Measurements from ENCODE around the gene CYP3A5. TPM values are rescaled to one million over a fixed set of nuclear protein-coding genes. Genes with fewer than 3 reads are reported as not detected.

CYP3A5 gene
- total and polyA plus RNA-seq, 2 of the 13 experiments (the other 11 are each of a cell fraction or from before 2014, with no cell fraction given), result 5.7 to 9.3 TPM

- TF ChIP-seq GPBP1L1 (CRISPR knock-in tag; IDR thresholded peaks at IDR 0.05), result no peak
Observed at GRCh38 chr7:99599836-99600235, 80.0 kb downstream of the CYP3A5 start (continued).

Small RNA genes lying within 50 kb of the gene (small RNA-seq; reads per million reads assigned to genes)
- gene CYP3A51P (ENCODE audit: insufficient read depth in 2 of 3, insufficient read length in 3 of 3, low read depth in 2 of 3, low replicate concordance in 1 of 3) (0 reads per million in 3 experiments), gene CYP3A7-CYP3A51P (ENCODE audit: insufficient read depth in 2 of 3, insufficient read length in 3 of 3, low read depth in 2 of 3, low replicate concordance in 1 of 3) (0 reads per million in 3 experiments)

Other genes with a start within 250 kb of the CYP3A5 start
- gene PTCD1, start 241.2 kb downstream of the CYP3A5 start, total RNA-seq (2016; rRNA removed; fragmentation: Illumina TruSeq; extraction: Trizol), result 4.7 and 8.4 TPM in 2 replicates
- 3.0 and 3.4 TPM in 2 replicates for gene PTCD1, start 241.2 kb downstream of the CYP3A5 start, polyA plus RNA-seq (2011; rRNA removed)
- gene CPSF4, start 241.1 kb downstream of the CYP3A5 start, total RNA-seq (2016; rRNA removed; fragmentation: Illumina TruSeq; extraction: Trizol), result 44.4 and 49.6 TPM in 2 replicates
- 34.1 and 46.9 TPM in 2 replicates for gene CPSF4, start 241.1 kb downstream of the CYP3A5 start, polyA plus RNA-seq (2011; rRNA removed)
- gene ATP5MF, start 213.8 kb downstream of the CYP3A5 start, total RNA-seq (2016; rRNA removed; fragmentation: Illumina TruSeq; extraction: Trizol), result 763 and 795 TPM in 2 replicates
- gene ATP5MF, start 213.8 kb downstream of the CYP3A5 start, polyA plus RNA-seq (2011; rRNA removed), result 499 and 597 TPM in 2 replicates
- 15.3 and 19.8 TPM in 2 replicates for gene ZNF789, start 207.1 kb downstream of the CYP3A5 start, total RNA-seq (2016; rRNA removed; fragmentation: Illumina TruSeq; extraction: Trizol)
- 23.6 and 25.1 TPM in 2 replicates for gene ZNF789, start 207.1 kb downstream of the CYP3A5 start, polyA plus RNA-seq (2011; rRNA removed)
- gene ZNF394, start 179.7 kb downstream of the CYP3A5 start, total RNA-seq (2016; rRNA removed; fragmentation: Illumina TruSeq; extraction: Trizol), result 18.7 and 19.6 TPM in 2 replicates
- 7.8 and 8.6 TPM in 2 replicates for gene ZNF394, start 179.7 kb downstream of the CYP3A5 start, polyA plus RNA-seq (2011; rRNA removed)
- gene ZKSCAN5, start 175.3 kb downstream of the CYP3A5 start, total RNA-seq (2016; rRNA removed; fragmentation: Illumina TruSeq; extraction: Trizol), result 11.7 and 14.4 TPM in 2 replicates
- gene ZKSCAN5, start 175.3 kb downstream of the CYP3A5 start, polyA plus RNA-seq (2011; rRNA removed), result 5.2 and 5.5 TPM in 2 replicates
- gene FAM200A, start 127.9 kb downstream of the CYP3A5 start, total RNA-seq (2016; rRNA removed; fragmentation: Illumina TruSeq; extraction: Trizol), result 6.3 and 10.4 TPM in 2 replicates
- gene FAM200A, start 127.9 kb downstream of the CYP3A5 start, polyA plus RNA-seq (2011; rRNA removed), result 4.7 and 5.4 TPM in 2 replicates
- gene ZNF655, start 121.4 kb downstream of the CYP3A5 start, total RNA-seq (2016; rRNA removed; fragmentation: Illumina TruSeq; extraction: Trizol), result 53.4 and 54.8 TPM in 2 replicates
- gene ZNF655, start 121.4 kb downstream of the CYP3A5 start, polyA plus RNA-seq (2011; rRNA removed), result 75.6 and 83.2 TPM in 2 replicates
- 0.60 and 0.95 TPM in 2 replicates for gene TMEM225B, start 81.7 kb downstream of the CYP3A5 start, total RNA-seq (2016; rRNA removed; fragmentation: Illumina TruSeq; extraction: Trizol)
- 0.78 and 1.6 TPM in 2 replicates for gene TMEM225B, start 81.7 kb downstream of the CYP3A5 start, polyA plus RNA-seq (2011; rRNA removed)
- gene ZSCAN25, start 63.0 kb downstream of the CYP3A5 start, total RNA-seq (2016; rRNA removed; fragmentation: Illumina TruSeq; extraction: Trizol), result 16.3 and 16.8 TPM in 2 replicates
- gene ZSCAN25, start 63.0 kb downstream of the CYP3A5 start, polyA plus RNA-seq (2011; rRNA removed), result 12.1 and 12.3 TPM in 2 replicates
- 6.4 and 6.6 TPM in 2 replicates for gene CYP3A7, start 55.2 kb upstream of the CYP3A5 start, total RNA-seq (2016; rRNA removed; fragmentation: Illumina TruSeq; extraction: Trizol)
- gene CYP3A7, start 55.2 kb upstream of the CYP3A5 start, polyA plus RNA-seq (2011; rRNA removed), result 5.7 and 5.8 TPM in 2 replicates
- 0.11 and 0.35 TPM in 2 replicates for gene CYP3A4, start 104.2 kb upstream of the CYP3A5 start, total RNA-seq (2016; rRNA removed; fragmentation: Illumina TruSeq; extraction: Trizol)
- 0.07 and 0.24 TPM in 2 replicates for gene CYP3A4, start 104.2 kb upstream of the CYP3A5 start, polyA plus RNA-seq (2011; rRNA removed)
- gene CYP3A43, start 148.0 kb upstream of the CYP3A5 start, total RNA-seq (2016; rRNA removed; fragmentation: Illumina TruSeq; extraction: Trizol), result 0.55 and 3.1 TPM in 2 replicates
- gene CYP3A43, start 148.0 kb upstream of the CYP3A5 start, polyA plus RNA-seq (2011; rRNA removed), result 2.3 and 2.4 TPM in 2 replicates
- gene OR2AE1, start 197.0 kb upstream of the CYP3A5 start, total RNA-seq (2016; rRNA removed; fragmentation: Illumina TruSeq; extraction: Trizol), result not detected in 2 replicates
- gene OR2AE1, start 197.0 kb upstream of the CYP3A5 start, polyA plus RNA-seq (2011; rRNA removed), result 0.07 TPM in 1 of 2 replicates, not detected in the other
- 21.7 and 25.1 TPM in 2 replicates for gene TRIM4, start 239.5 kb upstream of the CYP3A5 start, total RNA-seq (2016; rRNA removed; fragmentation: Illumina TruSeq; extraction: Trizol)
- gene TRIM4, start 239.5 kb upstream of the CYP3A5 start, polyA plus RNA-seq (2011; rRNA removed), result 16.6 and 17.6 TPM in 2 replicates
- 0.66 and 0.75 TPM in 2 replicates for gene GJC3, start 249.6 kb upstream of the CYP3A5 start, total RNA-seq (2016; rRNA removed; fragmentation: Illumina TruSeq; extraction: Trizol)
- gene GJC3, start 249.6 kb upstream of the CYP3A5 start, polyA plus RNA-seq (2011; rRNA removed), result 1.4 TPM in 2 replicates

Data from HepG2 (cell line).